Neural progenitor cell (in vitro differentiated cells): Measurements from ENCODE around the gene SNRNP70. TPM values are rescaled to one million over a fixed set of nuclear protein-coding genes. Genes with fewer than 3 reads are reported as not detected.
A peak's percentile ranks its signal among the peaks of the same experiment; 100 is the strongest.

Experiments
- DNase-seq: peaks from one replicate; pipeline ENCODE4 v3.0.0-alpha.2; 2016; ENCODE audit warnings: low spot score
- H2AFZ ChIP-seq: fragments of 200-600 bp; sonication (generic); replicated peaks from 2 replicates; pipeline ENCODE4 v1.6.1; 2016; ENCODE audit warnings: antibody characterized with exemption
- H3F3A ChIP-seq: fragments of 200-600 bp; sonication (generic); 2 replicates; pipeline ENCODE4 v1.6.1; 2016; ENCODE audit warnings: antibody characterized with exemption, low read depth
- H3K27ac ChIP-seq: fragments of 200-600 bp; sonication (generic); 2 replicates; pipeline ENCODE4 v1.5.1; 2016; ENCODE audit warnings: mild to moderate bottlenecking
- H3K27me3 ChIP-seq: fragments of 200-600 bp; sonication (generic); 2 replicates; pipeline ENCODE4 v1.6.1; 2016; ENCODE audit warnings: mild to moderate bottlenecking, moderate library complexity
- H3K36me3 ChIP-seq: fragments of 200-600 bp; sonication (generic); 2 replicates; pipeline ENCODE4 v1.5.1; 2016
- H3K4me1 ChIP-seq: fragments of 200-600 bp; sonication (generic); 2 replicates; pipeline ENCODE4 v1.6.1; 2016; ENCODE audit warnings: mixed run types
- H3K4me2 ChIP-seq: fragments of 200-600 bp; sonication (generic); 2 replicates; pipeline ENCODE4 v1.6.1; 2016
- H3K4me3 ChIP-seq: fragments of 200-600 bp; sonication (generic); 2 replicates; pipeline ENCODE4 v1.5.1; 2016
- H3K79me2 ChIP-seq: fragments of 200-600 bp; sonication (generic); 2 replicates; pipeline ENCODE4 v1.6.1; 2016; ENCODE audit warnings: low read depth
- H3K9ac ChIP-seq: fragments of 200-600 bp; sonication (generic); 2 replicates; pipeline ENCODE4 v1.6.1; 2016
- H3K9me3 ChIP-seq: fragments of 200-600 bp; sonication (generic); 2 replicates; pipeline ENCODE4 v1.5.1; 2016; ENCODE audit warnings: low read depth
- H4K20me1 ChIP-seq: fragments of 200-600 bp; sonication (generic); 2 replicates; pipeline ENCODE4 v1.6.1; 2016; ENCODE audit warnings: low read depth
- H3K27ac Mint-ChIP-seq: 3 replicates; pipeline ENCODE4 v1.8.0; 2021; ENCODE audit warnings: mixed read lengths
- H3K27me3 Mint-ChIP-seq: 2 replicates; pipeline ENCODE4 v1.8.0; 2022; ENCODE audit warnings: low read depth, mild to moderate bottlenecking, inconsistent platforms, moderate library complexity, mixed read lengths; ENCODE audit not compliant: insufficient read depth
- H3K36me3 Mint-ChIP-seq: 3 replicates; pipeline ENCODE4 v1.8.0; 2021; ENCODE audit warnings: mixed read lengths
- H3K4me1 Mint-ChIP-seq: 3 replicates; pipeline ENCODE4 v1.8.0; 2021; ENCODE audit warnings: mixed read lengths
- H3K4me3 Mint-ChIP-seq: 3 replicates; pipeline ENCODE4 v1.8.0; 2021; ENCODE audit warnings: mild to moderate bottlenecking, moderate library complexity, mixed read lengths
- H3K9me3 Mint-ChIP-seq: 3 replicates; pipeline ENCODE4 v1.8.0; 2020; ENCODE audit warnings: mixed read lengths
- EZH2 ChIP-seq: fragments of 200-600 bp; sonication (generic); IDR thresholded peaks from 2 replicates; pipeline ENCODE4 v1.6.1; 2017; ENCODE audit warnings: antibody characterized with exemption, mild to moderate bottlenecking, moderate library complexity
- EZH2phosphoT487 ChIP-seq: fragments of 200-600 bp; sonication (generic); IDR thresholded peaks from 2 replicates; pipeline ENCODE4 v1.6.1; 2017; ENCODE audit warnings: antibody characterized with exemption
- total RNA-seq: library from RNA; depleted of rRNA; stranded (reverse); fragments of >200 nt; gene quantifications from 2 replicates; pipeline ENCODE4 v1.2.3, GENCODE V29; 2015; ENCODE audit warnings: low replicate concordance
- TF ChIP-seq, protein P1 (sequence below): fragments of 200-600 bp; sonication (generic); IDR thresholded peaks from 2 replicates; pipeline ENCODE4 v1.5.1; 2017; ENCODE audit warnings: antibody characterized with exemption, mild to moderate bottlenecking

SNRNP70 gene
- total RNA-seq, 1 donor from 2014 or later = 162 TPM

DNA sequence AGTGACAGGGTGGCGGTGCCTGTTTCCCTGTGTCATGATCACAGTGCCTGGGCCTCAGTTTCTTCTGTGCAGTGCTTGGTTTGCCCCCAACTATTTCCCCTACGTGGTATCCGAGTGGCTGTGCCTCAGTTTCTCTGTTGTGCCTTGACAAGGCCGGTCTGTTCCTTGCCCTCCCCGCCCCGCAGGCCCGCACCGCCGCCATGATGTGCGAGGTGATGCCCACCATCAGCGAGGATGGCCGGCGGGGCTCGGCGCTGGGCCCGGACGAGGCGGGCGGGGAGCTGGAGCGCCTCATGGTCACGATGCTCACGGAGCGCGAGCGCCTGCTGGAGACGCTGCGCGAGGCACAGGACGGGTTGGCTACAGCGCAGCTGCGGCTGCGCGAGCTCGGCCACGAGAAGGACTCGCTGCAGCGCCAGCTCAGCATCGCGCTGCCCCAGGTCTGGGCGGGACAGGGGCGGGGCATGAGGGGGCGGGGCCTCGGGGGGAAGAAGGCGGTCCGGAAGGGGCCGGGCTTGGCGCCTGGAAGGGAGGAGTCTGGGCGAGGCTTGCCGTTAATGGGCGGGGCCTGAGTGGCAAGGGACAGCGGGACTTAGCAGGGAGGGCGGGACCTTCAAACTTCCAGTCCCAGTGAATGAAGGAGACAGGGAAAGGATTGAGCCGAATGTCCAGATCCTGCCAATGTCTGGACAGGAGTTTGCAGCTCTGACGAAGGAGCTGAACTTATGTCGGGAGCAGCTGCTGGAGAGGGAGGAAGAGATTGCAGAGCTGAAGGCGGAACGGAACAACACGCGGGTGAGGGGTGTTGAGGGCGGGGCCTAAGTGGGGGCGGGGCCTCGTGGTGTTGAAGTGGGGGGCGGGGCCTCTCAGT lies 42.7 kb downstream of the SNRNP70 start:
- Histone ChIP-seq H3K4me2 (peak overlapping the region; percentile 70), H3K27me3 (peaks cover 11% of the 10 kb centered on the region), H3K4me1 (no peaks in the 10 kb centered on the region), H2AFZ (peak overlapping the region; percentile 89), H3F3A (peaks cover 18% of the 10 kb centered on the region), H3K36me3 (no peaks in the 10 kb centered on the region), H3K79me2 (no peaks in the 10 kb centered on the region), H3K9me3 (no peaks in the 10 kb centered on the region), H3K27ac (no peak overlapping the region), H3K9ac (no peak overlapping the region), H4K20me1 (no peaks in the 10 kb centered on the region), H3K4me3 (peak overlapping the region; percentile 39)
- no peak overlapping the region for H3K27ac Mint-ChIP-seq
- TF ChIP-seq, protein P1, sequence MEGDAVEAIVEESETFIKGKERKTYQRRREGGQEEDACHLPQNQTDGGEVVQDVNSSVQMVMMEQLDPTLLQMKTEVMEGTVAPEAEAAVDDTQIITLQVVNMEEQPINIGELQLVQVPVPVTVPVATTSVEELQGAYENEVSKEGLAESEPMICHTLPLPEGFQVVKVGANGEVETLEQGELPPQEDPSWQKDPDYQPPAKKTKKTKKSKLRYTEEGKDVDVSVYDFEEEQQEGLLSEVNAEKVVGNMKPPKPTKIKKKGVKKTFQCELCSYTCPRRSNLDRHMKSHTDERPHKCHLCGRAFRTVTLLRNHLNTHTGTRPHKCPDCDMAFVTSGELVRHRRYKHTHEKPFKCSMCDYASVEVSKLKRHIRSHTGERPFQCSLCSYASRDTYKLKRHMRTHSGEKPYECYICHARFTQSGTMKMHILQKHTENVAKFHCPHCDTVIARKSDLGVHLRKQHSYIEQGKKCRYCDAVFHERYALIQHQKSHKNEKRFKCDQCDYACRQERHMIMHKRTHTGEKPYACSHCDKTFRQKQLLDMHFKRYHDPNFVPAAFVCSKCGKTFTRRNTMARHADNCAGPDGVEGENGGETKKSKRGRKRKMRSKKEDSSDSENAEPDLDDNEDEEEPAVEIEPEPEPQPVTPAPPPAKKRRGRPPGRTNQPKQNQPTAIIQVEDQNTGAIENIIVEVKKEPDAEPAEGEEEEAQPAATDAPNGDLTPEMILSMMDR = peak; percentile 25
- no peak for TF ChIP-seq EZH2phosphoT487
- peak; percentile 97 for DNase-seq
- peak overlapping the region; percentile 89 for H3K4me3 Mint-ChIP-seq
- H3K4me1 Mint-ChIP-seq = peaks cover 18% of the 10 kb centered on the region
- H3K9me3 Mint-ChIP-seq = peaks cover 2% of the 10 kb centered on the region
- peaks cover 15% of the 10 kb centered on the region for H3K27me3 Mint-ChIP-seq
- H3K36me3 Mint-ChIP-seq = peaks cover 5% of the 10 kb centered on the region

DNA sequence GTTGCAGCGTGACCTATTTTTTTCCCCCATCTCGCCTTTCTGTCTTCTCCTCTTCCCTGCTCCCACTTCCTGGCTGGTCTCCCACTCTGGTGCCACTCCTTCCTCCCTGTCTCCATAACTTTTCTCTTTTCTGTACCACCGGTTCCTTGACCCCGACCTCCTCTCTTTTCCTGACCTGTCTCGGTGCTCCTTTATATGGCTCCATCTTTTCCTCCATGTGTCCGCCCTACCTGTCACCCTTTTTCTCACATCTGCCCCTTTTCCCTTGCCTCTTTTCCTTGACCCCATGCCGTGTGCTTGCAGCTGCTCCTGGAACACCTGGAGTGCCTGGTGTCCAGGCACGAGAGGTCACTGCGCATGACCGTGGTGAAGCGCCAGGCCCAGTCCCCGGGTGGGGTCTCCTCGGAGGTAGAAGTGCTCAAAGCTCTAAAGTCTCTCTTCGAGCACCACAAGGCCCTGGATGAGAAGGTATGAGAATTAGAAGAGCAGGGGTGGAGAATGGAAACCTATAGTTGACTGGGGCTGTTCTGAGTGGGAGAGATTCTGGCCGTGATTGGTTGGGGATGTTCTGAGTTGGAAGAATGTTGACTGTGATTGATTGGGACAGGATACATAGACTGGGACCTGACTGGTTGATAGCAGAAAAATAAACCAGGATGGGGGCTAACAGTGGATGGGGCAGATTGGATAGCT lies 43.4 kb downstream of the SNRNP70 start:
- peaks cover 13% of the 10 kb centered on the region for H3K27me3 Mint-ChIP-seq

DNA sequence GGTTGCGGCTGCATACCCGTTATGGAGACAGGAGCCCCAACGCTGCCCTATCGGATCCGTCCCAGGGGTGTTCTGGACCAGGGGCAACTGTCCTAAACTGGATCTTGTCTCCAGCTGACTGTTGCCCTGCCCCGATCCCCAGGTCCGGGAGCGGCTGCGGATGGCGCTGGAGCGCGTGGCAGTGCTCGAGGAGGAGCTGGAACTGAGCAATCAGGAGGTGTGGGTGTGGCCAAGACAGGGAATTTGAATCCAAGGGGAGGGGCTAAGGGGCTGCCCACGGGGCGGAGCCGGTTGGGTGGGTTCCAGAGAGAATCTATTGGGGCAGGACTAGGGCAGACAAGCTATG lies 44.0 kb downstream of the SNRNP70 start:
- Histone ChIP-seq H3K4me1 (no peaks in the 10 kb centered on the region), H3K27me3 (no peaks in the 10 kb centered on the region), H3K27ac (no peak overlapping the region), H3K9me3 (no peaks in the 10 kb centered on the region), H3K4me2 (peak overlapping the region; percentile 32), H2AFZ (no peak overlapping the region), H3K4me3 (peak overlapping the region; percentile 39), H3K79me2 (no peaks in the 10 kb centered on the region), H3F3A (peaks cover 31% of the 10 kb centered on the region), H4K20me1 (no peaks in the 10 kb centered on the region), H3K36me3 (no peaks in the 10 kb centered on the region), H3K9ac (no peak overlapping the region)
- peaks cover 2% of the 10 kb centered on the region for H3K9me3 Mint-ChIP-seq
- peaks cover 18% of the 10 kb centered on the region for H3K4me1 Mint-ChIP-seq
- peak; percentile 68 for DNase-seq
- H3K27me3 Mint-ChIP-seq = peaks cover 10% of the 10 kb centered on the region
- peaks cover 7% of the 10 kb centered on the region for H3K36me3 Mint-ChIP-seq
- H3K27ac Mint-ChIP-seq = no peak overlapping the region
- H3K4me3 Mint-ChIP-seq = peak overlapping the region; percentile 89
- TF ChIP-seq EZH2phosphoT487 = no peak
- TF ChIP-seq, protein P1 = no peak
- no peak for TF ChIP-seq EZH2

More for the DNA sequence above, 43.4 kb downstream of the SNRNP70 start:
- Mint-ChIP-seq H3K27ac (no peak overlapping the region), H3K4me1 (peaks cover 18% of the 10 kb centered on the region), H3K9me3 (peaks cover 2% of the 10 kb centered on the region), H3K4me3 (peak overlapping the region; percentile 89), H3K36me3 (peaks cover 5% of the 10 kb centered on the region)
- no peak overlapping the region for H3K9ac ChIP-seq
- peak overlapping the region; percentile 67 for H2AFZ ChIP-seq
- H3K27ac ChIP-seq = no peak overlapping the region
- H4K20me1 ChIP-seq = no peaks in the 10 kb centered on the region
- no peaks in the 10 kb centered on the region for H3K36me3 ChIP-seq
- no peak for DNase-seq
- no peaks in the 10 kb centered on the region for H3K9me3 ChIP-seq
- H3F3A ChIP-seq = peaks cover 26% of the 10 kb centered on the region
- H3K4me1 ChIP-seq = no peaks in the 10 kb centered on the region
- H3K27me3 ChIP-seq = peaks cover 3% of the 10 kb centered on the region
- TF ChIP-seq, protein P1 = no peak
- TF ChIP-seq EZH2phosphoT487 = no peak
- TF ChIP-seq EZH2 = no peak
- H3K4me2 ChIP-seq = peak overlapping the region; percentile 32
- H3K4me3 ChIP-seq = peak overlapping the region; percentile 39
- no peaks in the 10 kb centered on the region for H3K79me2 ChIP-seq
